HEK293 (cell line): ENCODE measurements around the gene RTBDN.

ENCODE experiments used
- CTCF ChIA-PET: fragments of 350-600 bp; formaldehyde crosslinking; extraction: SDS; loops from one replicate; lab custom pipeline; 2021; ENCODE audit warnings: antibody characterized with exemption; lab: Yijun Ruan, JAX
- POLR2A ChIA-PET: fragments of 300-600 bp; formaldehyde crosslinking; extraction: SDS; loops from one replicate; lab custom pipeline; 2020; ENCODE audit warnings: antibody characterized with exemption, inconsistent platforms; lab: Yijun Ruan, JAX
- H3K27ac ChIP-seq: fragments of 200-500 bp; sonication (Bioruptor generic); 2 replicates; pipeline ENCODE4 v1.5.1; 2014; ENCODE audit warnings: low read depth, low read length, control low read depth, inconsistent platforms; ENCODE audit errors: extremely low read depth
- H3K36me3 ChIP-seq, 2 experiments: fragments of 200-500 bp in 1 of 2; sonication (Bioruptor generic) in 1 of 2; 1 replicate in 1 of 2; 2 replicates in 1 of 2; pipeline ENCODE4 v1.5.1; 2014 to 2017; ENCODE audit warnings: inconsistent platforms in 2 of 2, low read length in 2 of 2; ENCODE audit not compliant: control insufficient read depth in 2 of 2, insufficient read depth in 1 of 2
- H3K4me1 ChIP-seq: fragments of 200-500 bp; sonication (Bioruptor generic); 2 replicates; pipeline ENCODE4 v1.5.1; 2014; ENCODE audit warnings: mild to moderate bottlenecking, low read length, inconsistent platforms; ENCODE audit not compliant: control insufficient read depth, insufficient read depth
- H3K4me3 ChIP-seq: 2 replicates; pipeline ENCODE4 v1.5.1; 2011; ENCODE audit warnings: low read depth, mild to moderate bottlenecking, control low read depth, low read length, moderate library complexity
- H3K9me3 ChIP-seq: fragments of 200-500 bp; sonication (Bioruptor generic); 2 replicates; pipeline ENCODE4 v1.5.1; 2014; ENCODE audit warnings: low read depth, low read length, inconsistent platforms; ENCODE audit not compliant: control insufficient read depth, insufficient read depth
- BCL11A ChIP-seq: fragments of 450-650 bp; formaldehyde crosslinking; IDR thresholded peaks from 2 replicates; pipeline ENCODE4 v1.5.1; 2016; ENCODE audit warnings: low read depth, missing biosample characterization, missing genetic modification characterization
- FEZF1 ChIP-seq: fragments of 450-650 bp; formaldehyde crosslinking; IDR thresholded peaks from 2 replicates; pipeline ENCODE4 v1.5.1; 2016; ENCODE audit warnings: missing biosample characterization, missing genetic modification characterization
- HIC1 ChIP-seq: fragments of 450-650 bp; formaldehyde crosslinking; IDR thresholded peaks from 2 replicates; pipeline ENCODE4 v1.5.1; 2016; ENCODE audit warnings: missing biosample characterization, missing genetic modification characterization
- KLF17 ChIP-seq: fragments of 450-650 bp; formaldehyde crosslinking; IDR thresholded peaks from 2 replicates; pipeline ENCODE4 v1.5.1; 2016; ENCODE audit warnings: missing biosample characterization, missing genetic modification characterization
- KLF8 ChIP-seq: fragments of 450-650 bp; formaldehyde crosslinking; IDR thresholded peaks from 2 replicates; pipeline ENCODE4 v1.5.1; 2016; ENCODE audit warnings: missing biosample characterization, missing genetic modification characterization
- MZF1 ChIP-seq: fragments of 450-650 bp; formaldehyde crosslinking; IDR thresholded peaks from 2 replicates; pipeline ENCODE4 v1.5.1; 2017; ENCODE audit warnings: missing biosample characterization, missing genetic modification characterization, borderline replicate concordance
- PRDM10 ChIP-seq: fragments of 450-650 bp; formaldehyde crosslinking; IDR thresholded peaks from 2 replicates; pipeline ENCODE4 v1.5.1; 2016; ENCODE audit warnings: missing biosample characterization, missing genetic modification characterization
- SP7 ChIP-seq: fragments of 450-650 bp; formaldehyde crosslinking; IDR thresholded peaks from 2 replicates; pipeline ENCODE4 v1.5.1; 2016; ENCODE audit warnings: missing biosample characterization, missing genetic modification characterization
- ZBTB10 ChIP-seq: fragments of 450-650 bp; formaldehyde crosslinking; IDR thresholded peaks from 2 replicates; pipeline ENCODE4 v1.5.1; 2016; ENCODE audit warnings: missing biosample characterization, missing genetic modification characterization
- ZNF221 ChIP-seq: fragments of 450-650 bp; formaldehyde crosslinking; IDR thresholded peaks from 2 replicates; pipeline ENCODE4 v1.5.1; 2017; ENCODE audit warnings: missing biosample characterization, missing genetic modification characterization, borderline replicate concordance
- ZNF239 ChIP-seq: fragments of 450-650 bp; formaldehyde crosslinking; IDR thresholded peaks from 2 replicates; pipeline ENCODE4 v1.5.1; 2016; ENCODE audit warnings: missing biosample characterization, missing genetic modification characterization
- ZNF274 ChIP-seq, 2 experiments: fragments of 200-500 bp in 1 of 2; fragments of 450-650 bp in 1 of 2; sonication (Bioruptor generic) in 1 of 2; formaldehyde crosslinking in 1 of 2; IDR thresholded peaks; 2 replicates each; pipeline versions ENCODE4 v1.5.1 to v1.6.1; 2014 to 2016; ENCODE audit warnings: borderline replicate concordance in 1 of 2, inconsistent platforms in 1 of 2, low read length in 1 of 2, missing biosample characterization in 1 of 2, missing genetic modification characterization in 1 of 2
- ZNF341 ChIP-seq: fragments of 450-650 bp; formaldehyde crosslinking; IDR thresholded peaks from 2 replicates; pipeline ENCODE4; 2016; ENCODE audit warnings: low read depth, missing biosample characterization, missing genetic modification characterization
- ZNF37A ChIP-seq: fragments of 450-650 bp; IDR thresholded peaks from 2 replicates; pipeline ENCODE4 v1.5.1; 2018; ENCODE audit warnings: missing biosample characterization, missing genetic modification characterization
- ZNF394 ChIP-seq: fragments of 450-650 bp; formaldehyde crosslinking; IDR thresholded peaks from 2 replicates; pipeline ENCODE4 v1.5.1; 2016; ENCODE audit warnings: missing biosample characterization, missing genetic modification characterization, mild to moderate bottlenecking, moderate library complexity, borderline replicate concordance
- ZNF510 ChIP-seq: fragments of 450-650 bp; formaldehyde crosslinking; IDR thresholded peaks from 2 replicates; pipeline ENCODE4 v1.5.1; 2018; ENCODE audit warnings: mild to moderate bottlenecking, missing genetic modification characterization, missing biosample characterization; ENCODE audit not compliant: insufficient replicate concordance
- ZNF513 ChIP-seq: fragments of 450-650 bp; IDR thresholded peaks from 2 replicates; pipeline ENCODE4 v1.5.1; 2018; ENCODE audit warnings: missing biosample characterization, missing genetic modification characterization
- ZNF514 ChIP-seq: fragments of 450-650 bp; formaldehyde crosslinking; IDR thresholded peaks from 2 replicates; pipeline ENCODE4 v1.5.1; 2016; ENCODE audit warnings: missing biosample characterization, missing genetic modification characterization
- ZNF530 ChIP-seq: fragments of 450-650 bp; formaldehyde crosslinking; IDR thresholded peaks from 2 replicates; pipeline ENCODE4 v1.5.1; 2016; ENCODE audit warnings: low read depth, missing biosample characterization, missing genetic modification characterization
- ZNF830 ChIP-seq: fragments of 450-650 bp; IDR thresholded peaks from 2 replicates; pipeline ENCODE4 v1.5.0; 2018; ENCODE audit warnings: missing biosample characterization, missing genetic modification characterization, low read depth, mild to moderate bottlenecking, moderate library complexity

The RTBDN gene

GRCh38 chr19:12880551-12881171 lies 46.3 kb upstream of the RTBDN start (continued):
- TF ChIP-seq ZNF514 (tag by site-specific recombination) (no peak), ZBTB10 (0 out of 2 replicates have a peak, but pooled peaks have one; percentile 18), KLF17 (0 out of 2 replicates have a peak, but pooled peaks have one; percentile 11), PRDM10 (tag by site-specific recombination) (peak; percentile 100), KLF8 (tag by site-specific recombination) (0 out of 2 replicates have a peak, but pooled peaks have one; percentile 22), ZNF510 (no peak), SP7 (tag by site-specific recombination) (0 out of 2 replicates have a peak, but pooled peaks have one; percentile 33)

- TF ChIP-seq ZNF830 (no peak), MZF1 (tag by site-specific recombination) (no peak), ZNF341 (no peak), ZNF239 (tag by site-specific recombination) (no peak), ZNF394 (tag by site-specific recombination) (no peak), ZNF221 (tag by site-specific recombination) (no peak), FEZF1 (no peak), HIC1 (tag by site-specific recombination) (no peak), BCL11A (tag by site-specific recombination) (no peak), ZNF513 (tag by site-specific recombination) (no peak), ZNF274 (IDR thresholded peaks at IDR 0.05; ENCODE audit: low read length) (no peak), ZNF274 (tag by site-specific recombination; IDR thresholded peaks at IDR 0.05; ENCODE audit: borderline replicate concordance) (no peak), ZNF530 (tag by site-specific recombination) (no peak), ZNF37A (tag by site-specific recombination) (no peak)
- Histone ChIP-seq H3K9me3 (no peaks in the 10 kb centered on the region), H3K4me1 (no peaks in the 10 kb centered on the region), H3K27ac (no peak overlapping the region), H3K4me3 (no peak overlapping the region), H3K36me3 (peaks cover 0 to 37% of the 10 kb centered on the region in 2 experiments; a peak in 2 of 3 replicates)
- ChIA-PET POLR2A (interaction anchor here (1.0 kb wide), 1 partner anchor 10 kb away, joined by 3 read pairs; no protein-coding TSS in a partner anchor), CTCF (no interaction called here)
These were observed 40.7 kb upstream of the RTBDN start for GRCh38 chr19:12875086-12875485.
